C4-2B (cell line): ENCODE results near the gene PIP4K2B.

ENCODE experiments used
- ZFX ChIP-seq: fragments of 450-650 bp; IDR thresholded peaks from 2 replicates; pipeline ENCODE4 v1.6.1; 2017
- TF ChIP-seq, protein P1 (sequence below): fragments of 450-650 bp; conservative IDR thresholded peaks from 2 replicates; pipeline ENCODE4 v1.5.1; 2017; ENCODE audit warnings: mild to moderate bottlenecking

DNA sequence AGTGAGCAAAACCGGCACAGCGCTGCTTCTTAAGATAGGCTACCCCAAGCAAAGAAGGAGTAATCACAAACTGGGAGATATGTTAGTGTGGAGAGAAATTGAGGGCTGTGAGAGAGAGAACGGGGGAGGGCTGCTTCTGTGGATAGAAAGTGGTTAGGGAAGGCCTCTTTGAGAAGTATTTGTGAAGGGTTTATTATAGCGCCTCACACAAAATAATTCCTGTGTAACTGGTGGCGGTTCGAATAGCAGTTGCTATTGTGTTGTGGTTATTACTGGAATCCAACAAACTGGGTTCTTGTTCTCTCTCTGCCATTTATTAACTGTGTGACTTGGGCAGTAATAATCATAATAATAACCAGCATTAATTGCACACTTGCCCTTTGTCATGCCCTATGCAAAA lies 78.4 kb downstream of the PIP4K2B start:
- TF ChIP-seq, protein P1, sequence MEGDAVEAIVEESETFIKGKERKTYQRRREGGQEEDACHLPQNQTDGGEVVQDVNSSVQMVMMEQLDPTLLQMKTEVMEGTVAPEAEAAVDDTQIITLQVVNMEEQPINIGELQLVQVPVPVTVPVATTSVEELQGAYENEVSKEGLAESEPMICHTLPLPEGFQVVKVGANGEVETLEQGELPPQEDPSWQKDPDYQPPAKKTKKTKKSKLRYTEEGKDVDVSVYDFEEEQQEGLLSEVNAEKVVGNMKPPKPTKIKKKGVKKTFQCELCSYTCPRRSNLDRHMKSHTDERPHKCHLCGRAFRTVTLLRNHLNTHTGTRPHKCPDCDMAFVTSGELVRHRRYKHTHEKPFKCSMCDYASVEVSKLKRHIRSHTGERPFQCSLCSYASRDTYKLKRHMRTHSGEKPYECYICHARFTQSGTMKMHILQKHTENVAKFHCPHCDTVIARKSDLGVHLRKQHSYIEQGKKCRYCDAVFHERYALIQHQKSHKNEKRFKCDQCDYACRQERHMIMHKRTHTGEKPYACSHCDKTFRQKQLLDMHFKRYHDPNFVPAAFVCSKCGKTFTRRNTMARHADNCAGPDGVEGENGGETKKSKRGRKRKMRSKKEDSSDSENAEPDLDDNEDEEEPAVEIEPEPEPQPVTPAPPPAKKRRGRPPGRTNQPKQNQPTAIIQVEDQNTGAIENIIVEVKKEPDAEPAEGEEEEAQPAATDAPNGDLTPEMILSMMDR, result no peak
- no peak for TF ChIP-seq ZFX
